IPS-11a (cell line): Measurements from ENCODE around the gene ACTL7B.
"Not testable (repeated sequence)": the region's sequence is repeated elsewhere in the genome, so short reads cannot be mapped to it uniquely, and the experiment has no call there.

Source experiments
- H3K4me3 ChIP-seq: one replicate; pipeline ENCODE4 v1.5.1; 2013; ENCODE audit warnings: low read depth, low read length, control low read depth

Gene ACTL7B

DNA sequence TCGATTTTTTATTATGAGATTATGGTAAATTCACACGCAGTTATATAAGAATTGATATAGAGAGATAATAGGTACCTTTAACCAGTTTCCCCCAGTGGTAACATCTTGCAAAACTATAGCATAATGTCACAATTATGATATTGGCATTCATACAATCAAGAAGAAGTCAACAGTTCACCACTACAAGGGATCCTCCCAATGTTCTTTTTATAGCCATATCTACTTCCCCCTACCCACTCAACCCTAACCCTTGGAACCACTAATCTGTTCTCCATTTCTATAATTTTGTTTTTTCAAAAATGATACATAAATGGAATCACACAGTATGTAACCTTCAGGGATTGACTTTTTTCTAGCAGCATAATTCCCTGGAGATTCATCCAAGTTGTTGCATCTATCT is 9.8 kb downstream of the ACTL7B start:
- H3K4me3 ChIP-seq, result no peak overlapping the region

- H3K4me3 ChIP-seq, result no peak overlapping the region
These were observed 10.3 kb downstream of the ACTL7B start for GRCh38 chr9:108845507-108845906.

DNA sequence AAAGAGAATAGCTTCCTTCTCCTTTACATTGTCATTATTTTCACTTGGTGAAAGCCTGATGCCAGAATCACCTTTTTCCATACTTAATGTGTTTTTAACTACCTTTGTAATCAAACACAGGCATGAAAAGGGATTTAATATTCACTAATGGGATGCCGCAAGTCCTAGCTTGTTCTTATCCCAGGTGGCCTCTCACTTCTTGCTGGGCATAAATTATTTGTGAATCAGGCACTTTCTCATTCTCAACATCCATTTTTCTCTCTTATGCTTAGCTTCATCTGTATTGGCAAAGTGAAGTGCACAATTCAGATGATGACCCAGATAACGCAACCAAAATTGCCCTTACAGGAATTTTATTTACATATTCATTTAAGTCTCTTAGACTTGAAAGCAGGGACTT is 10.9 kb downstream of the ACTL7B start:
- no peak overlapping the region for H3K4me3 ChIP-seq

- no peak overlapping the region for H3K4me3 ChIP-seq
These were observed 11.4 kb downstream of the ACTL7B start for GRCh38 chr9:108844391-108844790.

- no peak overlapping the region for H3K4me3 ChIP-seq
These were observed 13.0 kb downstream of the ACTL7B start for GRCh38 chr9:108842610-108843295.

- not testable (repeated sequence) for H3K4me3 ChIP-seq
These were observed 16.2 kb downstream of the ACTL7B start for GRCh38 chr9:108839561-108839960.

DNA sequence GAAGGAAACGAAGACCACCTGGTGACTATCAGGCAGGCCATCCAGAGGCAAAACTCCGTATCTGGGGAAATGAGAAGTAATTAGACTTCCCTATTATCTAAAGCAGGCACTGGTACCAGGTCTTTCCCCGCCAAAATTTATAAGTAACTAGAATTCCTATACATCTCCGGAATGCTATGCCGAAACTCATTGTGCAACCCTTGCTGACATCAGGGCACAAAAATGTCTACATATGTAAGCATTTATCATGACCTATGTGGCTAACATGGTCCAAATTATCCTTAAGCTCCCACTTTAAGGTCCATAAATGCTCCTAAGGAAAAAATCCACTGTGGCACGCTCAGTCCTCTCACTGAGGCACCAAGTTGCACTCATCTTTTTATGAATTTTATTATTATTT is 17.8 kb downstream of the ACTL7B start:
- no peak overlapping the region for H3K4me3 ChIP-seq

DNA sequence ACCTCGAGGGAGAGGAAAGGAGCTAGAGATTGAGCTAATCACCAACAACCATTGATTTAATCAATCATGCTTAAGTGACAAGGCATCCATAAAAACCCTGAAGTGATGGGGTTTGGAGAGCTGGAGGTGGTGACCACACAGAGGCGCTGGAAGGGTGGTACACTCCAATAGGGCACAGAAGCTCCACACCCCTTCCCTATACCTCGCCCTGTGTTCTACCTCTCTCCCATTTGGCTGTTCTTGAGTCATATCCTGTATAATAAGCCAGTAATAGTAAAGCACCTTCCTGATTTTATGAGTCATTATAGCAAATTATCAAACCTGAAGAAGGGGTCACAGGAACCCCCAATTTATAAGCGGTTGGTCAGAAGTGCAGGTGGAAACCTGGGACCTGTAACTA is 18.3 kb downstream of the ACTL7B start:
- no peak overlapping the region for H3K4me3 ChIP-seq

- H3K4me3 ChIP-seq, result no peak overlapping the region
These were observed 19.0 kb downstream of the ACTL7B start for GRCh38 chr9:108836781-108837180.

DNA sequence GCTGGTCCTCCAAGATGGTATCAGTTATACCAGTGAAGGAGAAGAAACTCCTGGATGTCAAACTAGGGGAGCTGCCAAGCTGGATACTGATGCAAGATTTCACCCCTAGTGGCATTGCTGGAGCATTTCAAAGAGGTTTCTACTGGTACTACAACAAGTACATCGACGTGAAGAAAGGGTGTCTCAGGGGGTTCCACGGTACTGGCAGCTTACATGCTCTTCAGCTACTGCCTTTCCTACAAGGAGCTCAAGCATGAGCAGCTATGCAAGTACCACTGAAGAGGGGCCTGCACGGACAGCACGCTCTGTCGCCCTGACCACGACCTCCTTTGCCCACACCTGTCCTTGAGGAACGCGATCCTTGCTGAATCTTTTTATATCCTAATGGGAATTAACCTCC is 19.5 kb downstream of the ACTL7B start:
- no peak overlapping the region for H3K4me3 ChIP-seq

DNA sequence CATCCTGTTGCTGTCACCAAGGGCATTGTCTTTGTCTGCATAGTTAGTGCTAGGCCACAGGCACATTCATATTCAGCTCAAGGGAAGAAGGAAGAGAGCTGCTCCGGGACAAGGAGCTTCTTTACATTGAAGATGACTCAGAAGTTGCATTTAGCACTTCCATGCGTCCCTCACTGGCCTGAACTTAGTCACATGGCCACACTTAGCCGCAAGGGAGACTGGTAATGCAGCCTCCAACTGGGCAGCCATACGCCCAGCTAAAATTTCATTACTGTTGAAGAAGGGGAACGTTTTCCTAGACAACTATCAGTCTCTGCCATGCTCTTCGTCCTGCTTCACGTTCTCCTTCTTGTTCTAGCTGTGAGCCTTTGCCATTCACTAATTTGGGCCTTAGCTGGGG is 20.0 kb downstream of the ACTL7B start:
- H3K4me3 ChIP-seq, result no peak overlapping the region

DNA sequence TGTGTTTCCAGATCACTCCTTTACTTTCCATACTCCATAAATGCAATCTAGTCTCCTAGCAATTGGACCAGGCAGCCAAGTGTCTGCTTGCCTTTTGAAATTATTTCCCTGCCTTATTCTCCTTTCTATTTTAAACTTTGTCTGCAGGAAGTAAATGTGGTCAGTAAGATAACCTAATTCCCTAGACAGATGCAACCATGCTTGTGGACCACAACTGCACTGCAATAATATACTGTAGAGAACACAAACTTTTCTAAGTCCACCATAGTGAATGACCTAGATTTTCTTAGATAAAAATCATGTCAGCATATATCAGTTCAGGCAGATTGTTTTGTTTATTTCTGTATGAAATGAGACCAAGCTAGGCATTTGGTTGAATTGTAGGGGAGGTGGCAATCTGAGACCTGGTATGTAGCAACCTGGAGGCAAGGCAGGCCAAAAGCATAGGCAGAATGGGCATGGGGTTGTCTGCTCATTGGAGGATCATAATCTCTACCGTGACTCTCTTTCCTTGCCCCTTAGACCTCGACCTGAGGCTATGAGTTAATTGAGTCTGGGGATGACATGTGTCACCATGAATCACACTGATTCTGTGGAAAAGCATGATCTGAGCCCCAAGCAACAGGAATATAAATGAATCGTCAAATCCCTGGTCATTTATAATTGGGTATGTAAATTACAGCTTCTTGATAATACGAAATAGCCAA is 20.7 kb downstream of the ACTL7B start:
- no peak overlapping the region for H3K4me3 ChIP-seq

GRCh38 chr9:108832179-108832500 is 23.6 kb downstream of the ACTL7B start:
- no peak overlapping the region for H3K4me3 ChIP-seq

- H3K4me3 ChIP-seq, result no peak overlapping the region
These were observed 24.1 kb downstream of the ACTL7B start for GRCh38 chr9:108831496-108832178.

DNA sequence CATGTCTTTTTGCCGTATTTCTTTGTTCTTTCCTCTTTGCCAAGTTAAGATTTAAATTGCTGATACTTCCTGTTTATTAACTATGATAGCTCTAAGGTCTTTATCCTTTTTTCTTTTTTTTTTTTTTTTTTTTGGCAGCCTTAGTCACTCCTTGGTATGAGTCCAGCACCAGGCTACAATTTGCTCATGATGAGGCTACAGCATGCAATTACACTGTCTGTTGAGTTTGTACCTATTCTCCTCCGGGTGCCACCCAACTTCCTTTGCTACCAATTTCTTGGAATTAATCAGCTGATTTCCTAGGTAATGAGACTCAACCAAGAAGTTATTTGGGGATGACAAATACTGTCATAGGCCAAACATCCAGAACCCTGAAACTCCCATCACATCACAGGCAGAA is 25.5 kb downstream of the ACTL7B start:
- H3K4me3 ChIP-seq, result no peak overlapping the region

- no peak overlapping the region for H3K4me3 ChIP-seq
These were observed 32.0 kb downstream of the ACTL7B start for GRCh38 chr9:108823829-108824228.

- H3K4me3 ChIP-seq, result no peak overlapping the region
These were observed 39.7 kb downstream of the ACTL7B start for GRCh38 chr9:108816037-108816436.

DNA sequence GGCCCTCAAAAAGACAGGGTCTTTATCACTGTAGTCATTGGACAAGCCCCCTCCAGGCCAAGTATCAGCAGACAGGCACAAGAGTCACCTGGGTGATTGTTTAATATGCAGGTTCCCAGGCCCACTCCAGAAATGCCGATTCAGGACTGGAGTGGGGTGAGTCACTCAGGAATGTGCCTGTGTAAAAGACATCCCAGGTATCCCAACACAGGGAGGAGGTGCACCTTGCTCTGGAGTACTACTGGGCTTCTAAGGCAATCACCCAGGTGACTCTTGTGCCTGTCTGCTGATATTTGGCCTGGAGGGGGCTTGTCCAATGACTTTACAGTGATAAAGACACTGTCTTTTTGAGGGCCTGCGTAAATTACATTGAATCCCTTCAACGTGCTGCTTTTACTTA is 40.6 kb downstream of the ACTL7B start:
- H3K4me3 ChIP-seq, result no peak overlapping the region

- H3K4me3 ChIP-seq, result no peak overlapping the region
These were observed 41.7 kb downstream of the ACTL7B start for GRCh38 chr9:108813951-108814601.

DNA sequence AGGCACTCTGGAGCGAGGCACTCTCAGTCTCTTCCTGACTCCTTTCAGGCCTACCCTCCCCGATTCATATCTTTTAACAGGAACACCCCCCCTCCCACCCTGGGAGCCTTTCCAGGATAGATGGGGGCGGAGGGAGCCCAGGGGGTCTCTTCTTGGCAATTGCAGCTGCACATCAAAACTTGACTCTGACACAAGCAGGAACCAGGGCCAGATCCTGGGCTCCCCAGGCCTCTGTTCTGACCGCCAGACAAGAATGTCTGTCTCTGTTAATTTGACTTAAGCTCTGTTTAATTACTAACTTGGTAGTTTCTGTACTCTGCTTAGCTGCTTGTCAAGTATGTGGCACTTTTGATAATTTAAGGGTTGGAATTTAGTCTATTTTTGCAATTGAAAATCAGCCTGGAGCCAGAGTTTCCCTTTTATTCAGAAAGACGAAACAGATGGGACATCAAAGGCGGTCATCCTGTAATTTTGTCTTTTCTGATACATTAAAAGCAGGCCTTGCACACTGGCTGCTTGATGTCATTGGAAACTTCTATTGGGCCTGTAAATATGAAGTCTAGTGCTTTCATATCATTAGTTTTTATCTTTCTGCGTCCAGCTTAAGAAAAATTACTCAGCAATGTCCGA is 43.3 kb downstream of the ACTL7B start:
- H3K4me3 ChIP-seq, result no peak overlapping the region

- no peak overlapping the region for H3K4me3 ChIP-seq
These were observed 43.8 kb downstream of the ACTL7B start for GRCh38 chr9:108811944-108812343.
